Activated T-helper 1 cell treated with anti-CD3 and anti-CD28 coated beads, Interleukin-12 subunit alpha, Interleukin-12 subunit beta, Interleukin-2, Interleukin-4 antibody, amounts not matched to agents 30 ng/mL and 10 ng/mL and 1 ng/mL, durations not matched to agents 14 hours and 24 hours and 36 hours (primary cell): ENCODE data around the gene CDKAL1. TPM values are rescaled to one million over a fixed set of nuclear protein-coding genes. Genes with fewer than 3 reads are reported as not detected.
"Not testable (repeated sequence)": the region's sequence is repeated elsewhere in the genome, so short reads cannot be mapped to it uniquely, and the experiment has no call there.

Experiments
- DNase-seq: peaks from one replicate; pipeline ENCODE4 v3.0.0; 2021; ENCODE audit warnings: low spot score
- H3K27ac Mint-ChIP-seq: one replicate; pipeline ENCODE4 v1.8.0; 2021; ENCODE audit warnings: mild to moderate bottlenecking, mixed read lengths
- H3K27me3 Mint-ChIP-seq: one replicate; pipeline ENCODE4 v1.8.0; 2022; ENCODE audit warnings: mild to moderate bottlenecking, moderate library complexity, mixed read lengths; ENCODE audit not compliant: insufficient read depth
- H3K36me3 Mint-ChIP-seq: one replicate; pipeline ENCODE4 v1.8.0; 2021; ENCODE audit warnings: low read depth, mixed read lengths
- H3K4me1 Mint-ChIP-seq: one replicate; pipeline ENCODE4 v1.8.0; 2021; ENCODE audit warnings: low read depth, mixed read lengths
- H3K4me3 Mint-ChIP-seq: one replicate; pipeline ENCODE4 v1.8.0; 2021; ENCODE audit warnings: mild to moderate bottlenecking, moderate library complexity, mixed read lengths
- H3K9me3 Mint-ChIP-seq: one replicate; pipeline ENCODE4 v1.8.0; 2021; ENCODE audit warnings: mixed read lengths
- intact Hi-C: fragments of 100-400 bp; cut with micrococcal nuclease; formaldehyde crosslinking; loops from one replicate; pipeline ENCODE4 v1.15.1; 2024
- total RNA-seq: library from RNA; stranded (reverse); gene quantifications from 2 replicates; pipeline ENCODE4 v1.2.3, GENCODE V29; 2022

CDKAL1 gene
- total RNA-seq, 1 donor from 2014 or later = 32.2 TPM

GRCh38 chr6:21091411-21091810, 557.2 kb downstream of the CDKAL1 start:
- Mint-ChIP-seq H3K4me3 (no peak overlapping the region), H3K27me3 (no peaks in the 10 kb centered on the region), H3K4me1 (no peaks in the 10 kb centered on the region), H3K9me3 (no peaks in the 10 kb centered on the region), H3K36me3 (peaks cover 2% of the 10 kb centered on the region), H3K27ac (no peak overlapping the region)
- DNase-seq = no peak
- intact Hi-C loops = no loop called here

GRCh38 chr6:21092231-21092772, 558.0 kb downstream of the CDKAL1 start:
- H3K9me3 Mint-ChIP-seq, intact Hi-C loops, H3K27me3 Mint-ChIP-seq, H3K27ac Mint-ChIP-seq, DNase-seq, H3K36me3 Mint-ChIP-seq, H3K4me3 Mint-ChIP-seq, H3K4me1 Mint-ChIP-seq: not testable (repeated sequence)

GRCh38 chr6:21095462-21095861, 561.2 kb downstream of the CDKAL1 start:
- Mint-ChIP-seq H3K27ac (no peak overlapping the region), H3K4me1 (no peaks in the 10 kb centered on the region), H3K36me3 (peaks cover 2% of the 10 kb centered on the region), H3K27me3 (no peaks in the 10 kb centered on the region), H3K4me3 (no peak overlapping the region), H3K9me3 (no peaks in the 10 kb centered on the region)
- DNase-seq = no peak
- intact Hi-C loops = no loop called here

GRCh38 chr6:21098134-21098533, 563.9 kb downstream of the CDKAL1 start:
- Mint-ChIP-seq H3K4me3 (no peak overlapping the region), H3K27me3 (no peaks in the 10 kb centered on the region), H3K36me3 (peaks cover 2% of the 10 kb centered on the region), H3K4me1 (peaks cover 8% of the 10 kb centered on the region), H3K27ac (no peak overlapping the region), H3K9me3 (no peaks in the 10 kb centered on the region)
- no peak for DNase-seq
- intact Hi-C loops = no loop called here

GRCh38 chr6:21098744-21099143, 564.5 kb downstream of the CDKAL1 start:
- DNase-seq = no peak
- H3K4me3 Mint-ChIP-seq = no peak overlapping the region
- H3K27ac Mint-ChIP-seq = no peak overlapping the region
- intact Hi-C loops = no loop called here
- H3K27me3 Mint-ChIP-seq = no peaks in the 10 kb centered on the region
- H3K36me3 Mint-ChIP-seq = no peaks in the 10 kb centered on the region
- H3K9me3 Mint-ChIP-seq = no peaks in the 10 kb centered on the region
- peaks cover 8% of the 10 kb centered on the region for H3K4me1 Mint-ChIP-seq

GRCh38 chr6:21099338-21100314, 565.4 kb downstream of the CDKAL1 start:
- peaks cover 8% of the 10 kb centered on the region for H3K4me1 Mint-ChIP-seq
- no peak for DNase-seq
- no peaks in the 10 kb centered on the region for H3K9me3 Mint-ChIP-seq
- no peak overlapping the region for H3K4me3 Mint-ChIP-seq
- no peaks in the 10 kb centered on the region for H3K27me3 Mint-ChIP-seq
- no peaks in the 10 kb centered on the region for H3K36me3 Mint-ChIP-seq
- intact Hi-C loops = no loop called here
- H3K27ac Mint-ChIP-seq = no peak overlapping the region

- no peaks in the 10 kb centered on the region for H3K36me3 Mint-ChIP-seq
- DNase-seq = no peak
Observed at GRCh38 chr6:21100991-21101390, 566.7 kb downstream of the CDKAL1 start.

GRCh38 chr6:21101694-21102093, 567.4 kb downstream of the CDKAL1 start:
- H3K9me3 Mint-ChIP-seq = no peaks in the 10 kb centered on the region
- no peaks in the 10 kb centered on the region for H3K36me3 Mint-ChIP-seq
- H3K27ac Mint-ChIP-seq = no peak overlapping the region
- H3K27me3 Mint-ChIP-seq = no peaks in the 10 kb centered on the region
- peaks cover 8% of the 10 kb centered on the region for H3K4me1 Mint-ChIP-seq
- H3K4me3 Mint-ChIP-seq = no peak overlapping the region
- DNase-seq = no peak
- intact Hi-C loops = no loop called here

More at GRCh38 chr6:21100991-21101390, 566.7 kb downstream of the CDKAL1 start:
- no peak overlapping the region for H3K27ac Mint-ChIP-seq
- intact Hi-C loops = no loop called here
- H3K27me3 Mint-ChIP-seq = no peaks in the 10 kb centered on the region
- no peaks in the 10 kb centered on the region for H3K9me3 Mint-ChIP-seq
- peaks cover 8% of the 10 kb centered on the region for H3K4me1 Mint-ChIP-seq
- no peak overlapping the region for H3K4me3 Mint-ChIP-seq

GRCh38 chr6:21102201-21102600, 567.9 kb downstream of the CDKAL1 start:
- no peaks in the 10 kb centered on the region for H3K9me3 Mint-ChIP-seq
- no peak overlapping the region for H3K4me3 Mint-ChIP-seq
- H3K4me1 Mint-ChIP-seq = peaks cover 8% of the 10 kb centered on the region
- H3K36me3 Mint-ChIP-seq = no peaks in the 10 kb centered on the region
- no peak for DNase-seq
- no peak overlapping the region for H3K27ac Mint-ChIP-seq
- intact Hi-C loops = no loop called here
- no peaks in the 10 kb centered on the region for H3K27me3 Mint-ChIP-seq

- peaks cover 8% of the 10 kb centered on the region for H3K4me1 Mint-ChIP-seq
- H3K36me3 Mint-ChIP-seq = peaks cover under 1% of the 10 kb centered on the region
- DNase-seq = no peak
- H3K27me3 Mint-ChIP-seq = no peaks in the 10 kb centered on the region
- no peak overlapping the region for H3K27ac Mint-ChIP-seq
- H3K9me3 Mint-ChIP-seq = no peaks in the 10 kb centered on the region
- H3K4me3 Mint-ChIP-seq = no peak overlapping the region
- intact Hi-C loops = no loop called here
Observed at GRCh38 chr6:21102624-21103023, 568.4 kb downstream of the CDKAL1 start.

GRCh38 chr6:21103626-21104224, 569.5 kb downstream of the CDKAL1 start:
- H3K9me3 Mint-ChIP-seq = no peaks in the 10 kb centered on the region

GRCh38 chr6:21104288-21104687, 570.0 kb downstream of the CDKAL1 start:
- H3K27ac Mint-ChIP-seq = no peak overlapping the region
- H3K9me3 Mint-ChIP-seq = no peaks in the 10 kb centered on the region
- no peak for DNase-seq
- intact Hi-C loops = no loop called here
- H3K36me3 Mint-ChIP-seq = peaks cover 4% of the 10 kb centered on the region
- H3K4me3 Mint-ChIP-seq = no peak overlapping the region
- no peaks in the 10 kb centered on the region for H3K27me3 Mint-ChIP-seq
- H3K4me1 Mint-ChIP-seq = peaks cover 8% of the 10 kb centered on the region

More at GRCh38 chr6:21103626-21104224, 569.5 kb downstream of the CDKAL1 start:
- Mint-ChIP-seq H3K4me3 (no peak overlapping the region), H3K27me3 (no peaks in the 10 kb centered on the region), H3K4me1 (peaks cover 8% of the 10 kb centered on the region), H3K36me3 (peaks cover 4% of the 10 kb centered on the region), H3K27ac (no peak overlapping the region)
- no peak for DNase-seq
- intact Hi-C loops = no loop called here

GRCh38 chr6:21107796-21108195, 573.5 kb downstream of the CDKAL1 start:
- H3K4me1 Mint-ChIP-seq = no peaks in the 10 kb centered on the region
- H3K36me3 Mint-ChIP-seq = peaks cover 4% of the 10 kb centered on the region
- H3K27me3 Mint-ChIP-seq = no peaks in the 10 kb centered on the region
- H3K9me3 Mint-ChIP-seq = no peaks in the 10 kb centered on the region
- intact Hi-C loops = no loop called here
- no peak for DNase-seq
- no peak overlapping the region for H3K4me3 Mint-ChIP-seq
- H3K27ac Mint-ChIP-seq = no peak overlapping the region
